Retinal pigment epithelial cell (primary cell): ENCODE measurements around the gene NFILZ.
A peak's percentile ranks its signal among the peaks of the same experiment; 100 is the strongest.
"Not testable (repeated sequence)": the region's sequence is repeated elsewhere in the genome, so short reads cannot be mapped to it uniquely, and the experiment has no call there.

Source experiments
- DNase-seq: peaks from one replicate; pipeline ENCODE4 v3.0.0-alpha.2; 2010; ENCODE audit warnings: low read depth
- H3K4me3 ChIP-seq: 2 replicates; pipeline ENCODE4 v1.5.1; 2011; ENCODE audit warnings: mild to moderate bottlenecking, low read length, control low read depth, moderate library complexity
- TF ChIP-seq, protein P1 (sequence below): conservative IDR thresholded peaks from 2 replicates; pipeline ENCODE4 v1.5.1; 2011; ENCODE audit warnings: low read depth, low read length, control low read depth, inconsistent platforms

NFILZ gene

DNA sequence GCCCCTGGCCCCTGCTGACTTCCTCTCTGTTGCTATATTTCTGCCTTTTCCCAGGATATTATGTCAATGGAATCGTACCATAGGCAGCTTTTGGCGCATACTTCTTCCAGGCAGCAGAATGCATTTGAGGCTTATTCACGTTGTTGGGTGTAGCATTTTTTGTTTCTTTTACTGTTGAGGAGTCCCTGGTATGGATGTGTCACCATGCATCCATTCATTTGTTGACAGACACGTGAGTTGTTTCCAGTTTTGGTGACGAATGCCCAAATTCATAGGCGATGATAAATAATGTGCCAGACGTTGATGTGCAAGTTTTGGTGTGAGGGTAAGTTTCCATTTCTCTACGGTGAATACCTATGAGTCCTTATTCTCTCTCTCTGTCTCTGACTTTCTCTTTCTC is 5.0 kb downstream of the NFILZ start:
- no peak overlapping the region for H3K4me3 ChIP-seq
- DNase-seq, result no peak
- TF ChIP-seq, protein P1, sequence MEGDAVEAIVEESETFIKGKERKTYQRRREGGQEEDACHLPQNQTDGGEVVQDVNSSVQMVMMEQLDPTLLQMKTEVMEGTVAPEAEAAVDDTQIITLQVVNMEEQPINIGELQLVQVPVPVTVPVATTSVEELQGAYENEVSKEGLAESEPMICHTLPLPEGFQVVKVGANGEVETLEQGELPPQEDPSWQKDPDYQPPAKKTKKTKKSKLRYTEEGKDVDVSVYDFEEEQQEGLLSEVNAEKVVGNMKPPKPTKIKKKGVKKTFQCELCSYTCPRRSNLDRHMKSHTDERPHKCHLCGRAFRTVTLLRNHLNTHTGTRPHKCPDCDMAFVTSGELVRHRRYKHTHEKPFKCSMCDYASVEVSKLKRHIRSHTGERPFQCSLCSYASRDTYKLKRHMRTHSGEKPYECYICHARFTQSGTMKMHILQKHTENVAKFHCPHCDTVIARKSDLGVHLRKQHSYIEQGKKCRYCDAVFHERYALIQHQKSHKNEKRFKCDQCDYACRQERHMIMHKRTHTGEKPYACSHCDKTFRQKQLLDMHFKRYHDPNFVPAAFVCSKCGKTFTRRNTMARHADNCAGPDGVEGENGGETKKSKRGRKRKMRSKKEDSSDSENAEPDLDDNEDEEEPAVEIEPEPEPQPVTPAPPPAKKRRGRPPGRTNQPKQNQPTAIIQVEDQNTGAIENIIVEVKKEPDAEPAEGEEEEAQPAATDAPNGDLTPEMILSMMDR, result no peak

DNA sequence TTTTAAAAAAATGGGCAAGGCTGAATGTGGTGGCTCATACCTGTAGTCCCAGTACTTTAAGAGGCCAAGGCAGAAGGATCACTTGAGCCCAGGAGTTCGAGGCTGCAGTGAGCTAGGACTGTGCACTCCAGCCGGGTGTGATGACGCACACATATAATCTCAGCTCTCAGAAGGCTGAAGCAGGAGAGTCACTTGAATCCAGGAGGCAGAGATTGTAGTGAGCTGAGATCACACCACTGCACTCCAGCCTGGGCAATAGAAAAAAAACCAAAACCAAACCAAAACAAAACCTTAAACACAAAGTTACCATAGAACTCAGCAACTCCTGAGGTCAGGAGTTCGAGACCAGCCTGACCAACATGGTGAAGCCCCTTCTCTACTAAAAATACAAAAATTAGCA is 6.6 kb downstream of the NFILZ start:
- H3K4me3 ChIP-seq, DNase-seq: not testable (repeated sequence)

DNA sequence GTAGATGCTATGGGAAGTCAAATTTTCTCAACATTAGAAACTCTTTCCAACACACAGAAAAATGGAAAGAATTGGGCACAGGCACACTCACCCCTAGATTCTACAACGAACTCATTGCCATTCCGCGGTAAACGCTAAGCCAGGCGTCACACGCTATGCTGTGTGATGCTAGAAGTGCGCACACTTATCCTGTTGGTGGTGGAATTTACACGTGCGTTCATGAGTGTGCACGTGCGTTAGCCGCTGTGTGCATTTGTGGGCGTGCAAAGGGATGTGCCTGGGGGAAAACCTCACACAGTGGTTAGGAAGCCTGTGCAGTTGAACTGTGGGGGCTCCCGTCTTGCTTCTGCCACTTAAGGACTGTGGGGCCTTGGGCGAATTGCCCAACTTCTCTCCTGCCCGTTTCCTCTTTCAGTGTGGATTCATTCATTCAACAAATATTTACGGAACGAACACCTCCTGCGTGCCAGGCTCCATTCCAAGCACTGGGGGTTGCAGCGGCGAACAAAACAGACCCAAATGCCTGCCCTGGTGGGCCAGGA is 7.7 kb downstream of the NFILZ start:
- no peak overlapping the region for H3K4me3 ChIP-seq
- TF ChIP-seq, protein P1, result no peak
- no peak for DNase-seq

DNA sequence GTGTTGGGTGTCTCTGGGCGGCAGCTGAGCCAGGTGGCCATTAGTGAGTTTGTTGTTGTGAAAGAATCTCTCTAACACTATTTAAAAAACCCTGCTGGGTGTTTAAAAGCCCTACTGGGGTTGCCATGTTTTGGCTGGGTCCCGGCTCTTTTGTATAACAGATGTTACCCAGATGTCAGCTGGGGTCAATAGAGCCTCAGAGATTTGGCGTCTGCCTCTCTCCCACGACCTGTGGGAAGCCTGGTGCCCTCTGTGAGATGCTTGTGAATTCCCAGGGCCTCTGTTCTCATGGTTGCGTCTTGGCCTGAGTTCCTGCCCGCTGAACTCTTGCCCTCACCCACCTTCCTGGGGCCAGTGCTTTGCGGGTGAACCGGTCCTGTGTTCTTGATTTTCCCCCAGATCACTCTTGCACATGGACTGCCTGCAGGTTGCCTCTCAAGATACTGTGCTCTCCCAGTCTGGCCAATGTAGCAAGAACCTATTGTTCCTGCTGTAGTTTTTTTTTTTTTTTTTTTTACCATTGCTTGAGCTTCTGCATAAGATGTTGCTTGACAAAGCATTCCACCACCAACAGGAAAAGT is 9.5 kb downstream of the NFILZ start:
- DNase-seq, result no peak
- H3K4me3 ChIP-seq, result no peak overlapping the region
- TF ChIP-seq, protein P1, result no peak

DNA sequence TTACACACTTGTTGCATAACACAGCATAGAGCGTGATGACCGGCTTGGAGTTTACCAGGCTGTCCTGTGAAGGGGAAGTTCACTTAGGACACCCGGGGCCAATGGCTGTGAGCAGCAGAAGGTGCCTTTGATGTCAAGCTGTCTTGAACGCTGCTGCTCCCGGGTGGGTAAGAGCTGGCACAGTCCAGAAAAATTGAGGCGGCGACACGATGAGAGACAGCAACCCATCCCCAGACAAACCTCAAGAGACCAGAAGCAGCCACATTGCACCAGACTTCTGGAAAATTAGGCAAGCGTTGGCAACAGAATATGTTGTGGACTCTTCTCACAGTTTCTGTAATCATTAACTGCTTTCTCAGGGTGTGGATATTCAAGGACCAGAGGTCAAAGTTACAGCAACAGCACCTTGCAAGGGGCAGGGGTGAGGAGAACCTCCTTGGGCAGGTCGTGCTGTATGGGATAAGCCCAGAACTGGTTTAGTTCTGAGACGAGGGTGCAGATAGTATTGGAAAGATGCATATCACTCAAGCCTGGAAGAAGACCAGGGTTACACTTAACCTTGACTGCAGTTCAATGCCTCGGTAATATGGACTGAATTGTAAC is 10.1 kb downstream of the NFILZ start:
- no peak overlapping the region for H3K4me3 ChIP-seq
- DNase-seq, result no peak
- TF ChIP-seq, protein P1, result no peak

DNA sequence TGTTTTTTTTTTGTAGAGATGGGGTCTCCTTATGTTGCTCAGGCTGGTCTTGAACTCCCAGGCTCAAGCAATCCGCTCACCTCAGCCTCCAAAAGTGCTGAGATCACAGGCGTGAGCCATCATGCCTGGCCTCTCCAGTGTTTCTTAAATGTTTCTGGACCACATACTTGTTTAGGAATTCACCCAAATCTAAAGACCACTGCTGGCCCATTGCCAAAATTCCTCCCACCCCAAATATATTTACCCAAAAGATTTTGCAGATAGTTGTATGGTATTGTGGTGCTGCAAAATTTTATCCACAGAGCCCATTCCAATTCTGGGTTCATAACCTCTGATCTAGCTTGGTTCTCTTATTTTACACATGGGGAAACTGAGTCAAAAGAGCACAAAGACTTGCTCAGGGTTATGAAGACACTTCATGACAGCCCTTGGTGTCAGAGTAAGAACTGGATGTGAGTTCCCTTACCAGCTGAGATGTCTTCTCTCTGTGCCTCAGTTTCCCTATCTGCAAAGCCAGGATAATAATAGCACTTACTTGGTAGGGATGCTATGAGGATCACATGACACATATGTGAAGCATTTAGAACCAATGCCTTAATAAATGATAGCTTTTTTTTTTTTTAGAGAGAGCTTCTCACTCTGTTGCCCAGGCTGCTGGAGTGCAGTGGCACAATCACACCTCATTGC is 10.9 kb downstream of the NFILZ start:
- H3K4me3 ChIP-seq, result no peak overlapping the region
- TF ChIP-seq, protein P1, result no peak
- no peak for DNase-seq

DNA sequence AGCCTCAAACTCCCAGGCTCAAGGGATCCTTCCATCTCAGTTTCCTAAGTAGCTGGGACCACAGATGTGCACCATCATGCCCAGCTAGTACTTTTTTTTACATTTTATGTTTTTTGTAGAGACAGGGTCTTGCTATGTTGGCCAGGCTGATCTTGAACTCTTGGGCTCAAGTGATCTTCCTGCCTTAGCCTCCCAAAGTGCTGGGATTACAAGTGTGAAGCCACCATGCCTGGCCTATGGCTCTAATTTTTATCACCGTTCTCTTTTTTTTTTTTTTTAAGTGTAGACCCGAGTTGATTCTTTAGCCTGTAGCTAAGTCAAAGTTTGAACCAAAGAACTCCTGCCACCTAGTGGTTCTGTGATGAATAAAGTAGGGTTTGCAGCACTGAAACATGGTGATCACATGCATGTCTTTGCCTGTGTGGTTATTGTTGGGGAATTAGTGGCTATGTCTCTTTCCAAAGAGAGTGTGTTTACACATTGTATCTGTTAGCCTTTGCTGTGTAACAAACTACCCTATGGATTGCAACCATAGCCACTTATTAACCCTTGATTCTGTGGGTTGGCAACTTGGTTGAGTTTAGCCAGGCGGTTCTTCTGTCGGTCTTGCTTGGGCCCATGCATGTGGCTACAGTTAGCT is 11.6 kb downstream of the NFILZ start:
- DNase-seq, result no peak
- no peak overlapping the region for H3K4me3 ChIP-seq
- TF ChIP-seq, protein P1, result peak; percentile 46
